WTC11 (cell line): Measurements from ENCODE around the gene ADAMTSL4. TPM values are rescaled to one million over a fixed set of nuclear protein-coding genes. Genes with fewer than 3 reads are reported as not detected.
"Not testable (repeated sequence)": the region's sequence is repeated elsewhere in the genome, so short reads cannot be mapped to it uniquely, and the experiment has no call there.

Experiments
- ATAC-seq: fragments of 200-7000 bp; cut with Tn5 transposase; 2 replicates; pipeline ENCODE4 v1.10.0; 2021; ENCODE audit warnings: mild to moderate bottlenecking, moderate library complexity
- CTCF ChIA-PET: fragments of 300-600 bp; sonication (Branson Sonifier 250); formaldehyde crosslinking; loops from one replicate; lab custom pipeline; 2021; ENCODE audit warnings: antibody characterized with exemption; lab: Charles Lee
- POLR2A ChIA-PET: fragments of 350-600 bp; sonication (Branson Sonifier 250); formaldehyde crosslinking; loops from one replicate; lab custom pipeline; 2021; ENCODE audit warnings: antibody characterized with exemption; lab: Charles Lee
- DNase-seq: peaks from one replicate; pipeline ENCODE4 v3.0.0; 2021; ENCODE audit warnings: low spot score
- H3K27ac Mint-ChIP-seq: 2 replicates; pipeline ENCODE4 v1.8.0; 2021; ENCODE audit warnings: mixed read lengths
- H3K27me3 Mint-ChIP-seq: 2 replicates; pipeline ENCODE4 v1.8.0; 2021; ENCODE audit warnings: low read depth, mild to moderate bottlenecking, moderate library complexity, mixed read lengths
- H3K36me3 Mint-ChIP-seq: 2 replicates; pipeline ENCODE4 v1.8.0; 2021; ENCODE audit warnings: mixed read lengths
- H3K4me1 Mint-ChIP-seq: 2 replicates; pipeline ENCODE4 v1.8.0; 2022; ENCODE audit warnings: mixed read lengths
- H3K4me3 Mint-ChIP-seq: 2 replicates; pipeline ENCODE4 v1.8.0; 2021; ENCODE audit warnings: mild to moderate bottlenecking, moderate library complexity, mixed read lengths
- H3K9me3 Mint-ChIP-seq: 2 replicates; pipeline ENCODE4 v1.8.0; 2021; ENCODE audit warnings: mixed read lengths
- ATF1 ChIP-seq: sonication (generic); formaldehyde crosslinking; IDR thresholded peaks from 2 replicates; pipeline ENCODE4 v1.8.1; 2023; ENCODE audit warnings: mild to moderate bottlenecking, moderate library complexity, missing genetic modification reagents
- FOXK1 ChIP-seq: sonication (generic); formaldehyde crosslinking; IDR thresholded peaks from 2 replicates; pipeline ENCODE4 v1.8.0; 2022; ENCODE audit warnings: mild to moderate bottlenecking, moderate library complexity, missing genetic modification reagents
- IRF2 ChIP-seq: sonication (generic); formaldehyde crosslinking; IDR thresholded peaks from 2 replicates; pipeline ENCODE4 v1.8.0; 2022; ENCODE audit warnings: low read depth, missing genetic modification reagents, borderline replicate concordance
- SMAD3 ChIP-seq: sonication (generic); formaldehyde crosslinking; IDR thresholded peaks from 2 replicates; pipeline ENCODE4 v1.8.0; 2022; ENCODE audit warnings: missing genetic modification reagents, mild to moderate bottlenecking, borderline replicate concordance
- ZNF121 ChIP-seq: sonication (generic); formaldehyde crosslinking; IDR thresholded peaks from 2 replicates; pipeline ENCODE4 v1.8.0; 2023; ENCODE audit warnings: missing genetic modification reagents
- total RNA-seq: library from RNA; stranded (reverse); gene quantifications from 3 replicates; pipeline ENCODE4 v1.2.3, GENCODE V29; 2021
- TF ChIP-seq, protein P1 (sequence below): fragments of 250-450 bp; sonication (Bioruptor Pico); IDR thresholded peaks from 2 replicates; pipeline ENCODE4 v1.9.0; 2021; ENCODE audit warnings: mild to moderate bottlenecking, borderline replicate concordance
- TF ChIP-seq, protein P2 (sequence below): sonication (generic); formaldehyde crosslinking; IDR thresholded peaks from 2 replicates; pipeline ENCODE4 v1.8.1; 2022; ENCODE audit warnings: mild to moderate bottlenecking, moderate library complexity, missing genetic modification reagents
- TF ChIP-seq, protein P3 (sequence below): sonication (generic); formaldehyde crosslinking; IDR thresholded peaks from 2 replicates; pipeline ENCODE4 v1.8.1; 2022; ENCODE audit warnings: low read depth, missing genetic modification reagents, borderline replicate concordance

ADAMTSL4 gene
- total RNA-seq, 1 experiment from 2014 or later: 6.6 TPM

DNA sequence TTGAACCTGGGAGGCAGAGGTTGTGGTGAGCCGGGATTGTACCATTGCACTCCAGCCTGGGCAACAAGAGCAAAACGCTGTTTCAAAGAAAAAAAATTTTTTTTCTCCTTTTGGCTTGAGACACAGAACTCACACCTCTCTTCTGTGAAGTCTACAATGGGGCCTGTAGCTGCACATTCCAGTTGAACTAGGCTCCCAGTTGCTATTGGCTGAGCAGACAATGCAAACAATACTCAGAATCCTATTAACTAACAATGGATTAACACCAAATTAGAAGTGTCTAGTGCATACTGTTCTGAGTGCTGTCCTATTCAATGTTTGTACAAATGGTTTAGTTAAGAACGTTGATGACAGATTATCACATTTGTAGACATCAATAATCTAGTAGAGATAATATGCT is 47.8 kb downstream of the ADAMTSL4 start:
- H3K27me3 Mint-ChIP-seq: no peaks in the 10 kb centered on the region
- CTCF ChIA-PET: interaction anchor here (1.6 kb wide), 1 partner anchor 37 kb away, joined by 5 read pairs; no protein-coding TSS in a partner anchor
- peaks cover 33% of the 10 kb centered on the region for H3K36me3 Mint-ChIP-seq
- no peak overlapping the region for H3K27ac Mint-ChIP-seq
- POLR2A ChIA-PET: interaction anchor here (1.7 kb wide), 1 partner anchor 17 kb away, joined by 5 read pairs; the partner anchor contains the start of gene MCL1
- ATAC-seq (no peak), DNase-seq (no peak)
- TF ChIP-seq, protein P1, sequence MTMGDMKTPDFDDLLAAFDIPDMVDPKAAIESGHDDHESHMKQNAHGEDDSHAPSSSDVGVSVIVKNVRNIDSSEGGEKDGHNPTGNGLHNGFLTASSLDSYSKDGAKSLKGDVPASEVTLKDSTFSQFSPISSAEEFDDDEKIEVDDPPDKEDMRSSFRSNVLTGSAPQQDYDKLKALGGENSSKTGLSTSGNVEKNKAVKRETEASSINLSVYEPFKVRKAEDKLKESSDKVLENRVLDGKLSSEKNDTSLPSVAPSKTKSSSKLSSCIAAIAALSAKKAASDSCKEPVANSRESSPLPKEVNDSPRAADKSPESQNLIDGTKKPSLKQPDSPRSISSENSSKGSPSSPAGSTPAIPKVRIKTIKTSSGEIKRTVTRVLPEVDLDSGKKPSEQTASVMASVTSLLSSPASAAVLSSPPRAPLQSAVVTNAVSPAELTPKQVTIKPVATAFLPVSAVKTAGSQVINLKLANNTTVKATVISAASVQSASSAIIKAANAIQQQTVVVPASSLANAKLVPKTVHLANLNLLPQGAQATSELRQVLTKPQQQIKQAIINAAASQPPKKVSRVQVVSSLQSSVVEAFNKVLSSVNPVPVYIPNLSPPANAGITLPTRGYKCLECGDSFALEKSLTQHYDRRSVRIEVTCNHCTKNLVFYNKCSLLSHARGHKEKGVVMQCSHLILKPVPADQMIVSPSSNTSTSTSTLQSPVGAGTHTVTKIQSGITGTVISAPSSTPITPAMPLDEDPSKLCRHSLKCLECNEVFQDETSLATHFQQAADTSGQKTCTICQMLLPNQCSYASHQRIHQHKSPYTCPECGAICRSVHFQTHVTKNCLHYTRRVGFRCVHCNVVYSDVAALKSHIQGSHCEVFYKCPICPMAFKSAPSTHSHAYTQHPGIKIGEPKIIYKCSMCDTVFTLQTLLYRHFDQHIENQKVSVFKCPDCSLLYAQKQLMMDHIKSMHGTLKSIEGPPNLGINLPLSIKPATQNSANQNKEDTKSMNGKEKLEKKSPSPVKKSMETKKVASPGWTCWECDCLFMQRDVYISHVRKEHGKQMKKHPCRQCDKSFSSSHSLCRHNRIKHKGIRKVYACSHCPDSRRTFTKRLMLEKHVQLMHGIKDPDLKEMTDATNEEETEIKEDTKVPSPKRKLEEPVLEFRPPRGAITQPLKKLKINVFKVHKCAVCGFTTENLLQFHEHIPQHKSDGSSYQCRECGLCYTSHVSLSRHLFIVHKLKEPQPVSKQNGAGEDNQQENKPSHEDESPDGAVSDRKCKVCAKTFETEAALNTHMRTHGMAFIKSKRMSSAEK (CRISPR knock-in tag): no peak
- TF ChIP-seq, protein P2, sequence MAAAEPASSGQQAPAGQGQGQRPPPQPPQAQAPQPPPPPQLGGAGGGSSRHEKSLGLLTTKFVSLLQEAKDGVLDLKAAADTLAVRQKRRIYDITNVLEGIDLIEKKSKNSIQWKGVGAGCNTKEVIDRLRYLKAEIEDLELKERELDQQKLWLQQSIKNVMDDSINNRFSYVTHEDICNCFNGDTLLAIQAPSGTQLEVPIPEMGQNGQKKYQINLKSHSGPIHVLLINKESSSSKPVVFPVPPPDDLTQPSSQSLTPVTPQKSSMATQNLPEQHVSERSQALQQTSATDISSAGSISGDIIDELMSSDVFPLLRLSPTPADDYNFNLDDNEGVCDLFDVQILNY (CRISPR knock-in tag): no peak
- TF ChIP-seq ATF1 (no peak), SMAD3 (CRISPR knock-in tag) (no peak), FOXK1 (CRISPR knock-in tag) (no peak)
- TF ChIP-seq, protein P3, sequence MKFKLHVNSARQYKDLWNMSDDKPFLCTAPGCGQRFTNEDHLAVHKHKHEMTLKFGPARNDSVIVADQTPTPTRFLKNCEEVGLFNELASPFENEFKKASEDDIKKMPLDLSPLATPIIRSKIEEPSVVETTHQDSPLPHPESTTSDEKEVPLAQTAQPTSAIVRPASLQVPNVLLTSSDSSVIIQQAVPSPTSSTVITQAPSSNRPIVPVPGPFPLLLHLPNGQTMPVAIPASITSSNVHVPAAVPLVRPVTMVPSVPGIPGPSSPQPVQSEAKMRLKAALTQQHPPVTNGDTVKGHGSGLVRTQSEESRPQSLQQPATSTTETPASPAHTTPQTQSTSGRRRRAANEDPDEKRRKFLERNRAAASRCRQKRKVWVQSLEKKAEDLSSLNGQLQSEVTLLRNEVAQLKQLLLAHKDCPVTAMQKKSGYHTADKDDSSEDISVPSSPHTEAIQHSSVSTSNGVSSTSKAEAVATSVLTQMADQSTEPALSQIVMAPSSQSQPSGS (CRISPR knock-in tag): no peak
- H3K9me3 Mint-ChIP-seq: peaks cover 21% of the 10 kb centered on the region
- H3K4me1 Mint-ChIP-seq: peaks cover 12% of the 10 kb centered on the region
- H3K4me3 Mint-ChIP-seq: no peak overlapping the region

DNA sequence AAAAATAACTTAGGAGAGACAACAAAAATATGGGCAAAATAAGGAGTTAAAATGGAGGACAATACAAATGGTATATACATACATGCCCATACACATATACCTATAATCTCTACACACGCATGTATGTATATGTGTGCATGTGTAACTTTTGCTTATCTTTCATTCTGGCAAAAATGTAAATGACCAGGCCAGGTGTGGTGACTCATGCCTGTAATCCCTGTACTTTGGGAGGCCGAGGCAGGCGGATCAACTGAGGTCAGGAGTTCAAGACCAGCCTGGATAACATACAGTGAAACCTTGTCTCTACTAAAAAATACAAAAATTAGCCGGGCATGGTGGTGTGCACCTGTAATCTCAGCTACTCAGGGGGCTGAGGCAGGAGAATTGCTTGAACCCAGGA is 49.1 kb downstream of the ADAMTSL4 start:
- Mint-ChIP-seq H3K9me3 (peaks cover 18% of the 10 kb centered on the region), H3K4me1 (peaks cover 15% of the 10 kb centered on the region), H3K36me3 (peaks cover 29% of the 10 kb centered on the region)
- not testable (repeated sequence) for H3K27ac Mint-ChIP-seq, DNase-seq, H3K4me3 Mint-ChIP-seq, ATAC-seq, H3K27me3 Mint-ChIP-seq
- ChIA-PET POLR2A (interaction anchor here (1.7 kb wide), 1 partner anchor 19 kb away, joined by 5 read pairs; the partner anchor contains the start of gene MCL1), CTCF (interaction anchor here (1.6 to 1.8 kb wide), 2 partner anchors 36 to 38 kb away, joined by 5 to 6 read pairs; no protein-coding TSS in a partner anchor)

DNA sequence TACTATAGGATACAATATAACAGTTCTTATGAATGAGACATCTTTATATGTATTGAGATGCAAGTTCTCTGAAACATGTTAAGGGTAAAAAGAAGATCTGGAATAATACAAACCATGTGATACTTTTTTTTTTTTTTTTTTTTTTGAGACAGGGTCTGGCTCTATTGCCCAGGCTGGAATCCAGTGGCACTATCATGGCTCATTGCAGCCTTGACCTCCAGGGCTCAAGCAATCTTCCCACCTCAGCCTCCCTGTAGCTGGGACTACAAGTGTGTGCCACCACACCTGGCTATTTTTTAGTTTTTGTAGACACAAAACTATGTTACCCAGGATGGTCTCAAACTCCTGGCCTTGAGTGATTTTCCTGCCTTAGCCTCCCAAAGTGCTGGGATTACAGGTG is 52.3 kb downstream of the ADAMTSL4 start:
- ATAC-seq (no peak), DNase-seq (no peak)
- POLR2A ChIA-PET: no interaction called here
- Mint-ChIP-seq H3K9me3 (no peaks in the 10 kb centered on the region), H3K4me1 (peaks cover 27% of the 10 kb centered on the region), H3K36me3 (peaks cover 12% of the 10 kb centered on the region), H3K27ac (no peak overlapping the region), H3K4me3 (no peak overlapping the region), H3K27me3 (no peaks in the 10 kb centered on the region; the same call in 1 of the 2 replicates)
- TF ChIP-seq ZNF121 (CRISPR knock-in tag) (peak; percentile 72; the same call in 1 of the 2 replicates), IRF2 (no peak)
- CTCF ChIA-PET: interaction anchor here (0.7 kb wide), 1 partner anchor 22 kb away, joined by 6 read pairs; the partner anchor contains the start of gene MCL1

DNA sequence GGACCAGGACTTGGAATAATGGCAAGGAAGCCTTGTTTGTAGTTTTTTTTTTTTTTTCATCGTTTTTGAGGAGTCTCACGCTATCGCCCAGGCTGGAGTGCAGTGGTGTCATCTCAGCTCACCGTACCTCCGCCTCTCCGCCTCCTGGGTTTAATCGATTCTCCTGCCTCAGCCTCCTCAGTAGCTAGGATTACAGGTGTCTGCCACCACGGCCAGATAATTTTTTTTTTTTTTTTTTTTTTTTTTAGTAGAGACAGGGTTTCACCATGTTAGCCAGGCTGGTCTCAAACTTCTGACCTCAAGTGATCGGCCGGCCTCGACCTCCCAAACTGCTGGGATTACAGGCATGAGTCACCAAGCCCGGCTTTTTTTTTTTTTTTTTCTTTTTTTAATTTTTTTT is 53.2 kb downstream of the ADAMTSL4 start:
- not testable (repeated sequence) for H3K9me3 Mint-ChIP-seq, H3K4me3 Mint-ChIP-seq, DNase-seq, H3K27me3 Mint-ChIP-seq, ATAC-seq, H3K27ac Mint-ChIP-seq
- CTCF ChIA-PET: interaction anchor here (0.7 to 1.6 kb wide), 2 partner anchors 42 to 237 kb away, joined by 3 to 9 read pairs; no protein-coding TSS in a partner anchor
- Mint-ChIP-seq H3K36me3 (peaks cover 12% of the 10 kb centered on the region), H3K4me1 (peaks cover 29% of the 10 kb centered on the region)
- POLR2A ChIA-PET: interaction anchor here (0.6 to 1.1 kb wide), 2 partner anchors 27 to 134 kb away, joined by 3 read pairs; no protein-coding TSS in a partner anchor
